NCI-H1092 (cell line): ENCODE results near the gene JMJD8.

Experiments used
- DNase-seq: peaks from one replicate; lab custom pipeline; 2025; lab: John Stamatoyannopoulos, UW

Gene JMJD8

GRCh38 chr16:660132-660458, 24.0 kb downstream of the JMJD8 start:
- no peak for DNase-seq

DNA sequence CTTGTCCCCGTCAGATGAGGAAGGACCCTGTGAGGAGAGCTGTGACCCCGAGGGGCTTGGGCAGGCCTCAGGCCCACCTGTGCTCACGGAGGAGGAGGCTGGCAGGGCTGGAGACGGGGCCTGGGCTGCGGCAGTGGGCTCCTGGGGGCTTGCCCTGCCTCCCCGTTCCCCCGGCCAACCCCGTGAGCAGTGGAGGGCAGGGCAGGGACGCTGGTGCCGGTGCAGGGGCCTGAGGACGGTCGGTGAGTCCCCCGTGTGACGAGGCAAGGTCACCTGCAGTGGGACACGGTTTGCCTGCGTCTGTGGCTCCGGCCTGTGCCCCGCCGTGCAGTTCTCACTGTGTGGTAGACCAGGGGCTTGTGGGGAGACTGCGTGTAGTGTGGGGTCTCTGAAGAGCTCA, 24.5 kb downstream of the JMJD8 start:
- DNase-seq: no peak

GRCh38 chr16:658679-659571, 25.2 kb downstream of the JMJD8 start:
- DNase-seq: no peak

DNA sequence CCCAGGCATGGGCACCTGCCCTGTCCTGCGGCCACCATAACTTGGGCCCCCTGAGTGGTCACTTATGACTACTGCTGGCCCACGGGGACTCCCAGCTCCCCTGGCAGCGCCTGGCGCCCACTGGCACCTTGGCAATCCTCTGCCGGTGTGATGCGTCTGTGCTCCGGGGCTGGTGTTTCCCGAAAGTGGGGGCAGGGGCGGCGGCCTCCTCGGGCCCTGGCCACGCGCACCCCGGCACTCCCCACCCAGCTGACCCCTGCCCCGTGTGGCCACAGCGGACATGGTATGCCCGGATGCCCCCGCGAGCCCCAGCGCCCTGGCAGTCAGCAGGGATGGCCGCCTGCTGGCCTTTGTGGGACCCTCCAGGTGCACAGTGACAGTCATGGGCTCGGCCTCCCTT, 26.6 kb downstream of the JMJD8 start:
- no peak for DNase-seq

DNA sequence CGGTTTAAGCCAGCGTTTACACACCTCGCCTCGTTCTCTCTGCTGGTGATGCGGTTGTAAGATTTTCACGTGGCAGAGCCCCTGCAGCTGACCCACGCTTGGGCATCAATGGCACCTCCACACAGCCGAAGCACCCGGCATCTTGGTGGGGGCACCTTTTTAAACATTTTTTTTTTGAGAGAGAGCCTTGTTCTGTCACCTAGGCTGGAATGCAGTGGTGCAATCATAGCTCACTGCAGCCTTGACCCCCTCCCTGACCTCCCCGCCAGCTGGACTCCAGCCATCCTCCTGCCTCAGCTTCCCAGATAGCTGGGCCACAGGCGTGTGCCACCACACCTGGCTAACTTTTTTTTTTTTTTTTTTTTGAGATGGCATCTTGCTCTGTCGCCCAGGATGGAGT, 30.1 kb downstream of the JMJD8 start:
- no peak for DNase-seq

DNA sequence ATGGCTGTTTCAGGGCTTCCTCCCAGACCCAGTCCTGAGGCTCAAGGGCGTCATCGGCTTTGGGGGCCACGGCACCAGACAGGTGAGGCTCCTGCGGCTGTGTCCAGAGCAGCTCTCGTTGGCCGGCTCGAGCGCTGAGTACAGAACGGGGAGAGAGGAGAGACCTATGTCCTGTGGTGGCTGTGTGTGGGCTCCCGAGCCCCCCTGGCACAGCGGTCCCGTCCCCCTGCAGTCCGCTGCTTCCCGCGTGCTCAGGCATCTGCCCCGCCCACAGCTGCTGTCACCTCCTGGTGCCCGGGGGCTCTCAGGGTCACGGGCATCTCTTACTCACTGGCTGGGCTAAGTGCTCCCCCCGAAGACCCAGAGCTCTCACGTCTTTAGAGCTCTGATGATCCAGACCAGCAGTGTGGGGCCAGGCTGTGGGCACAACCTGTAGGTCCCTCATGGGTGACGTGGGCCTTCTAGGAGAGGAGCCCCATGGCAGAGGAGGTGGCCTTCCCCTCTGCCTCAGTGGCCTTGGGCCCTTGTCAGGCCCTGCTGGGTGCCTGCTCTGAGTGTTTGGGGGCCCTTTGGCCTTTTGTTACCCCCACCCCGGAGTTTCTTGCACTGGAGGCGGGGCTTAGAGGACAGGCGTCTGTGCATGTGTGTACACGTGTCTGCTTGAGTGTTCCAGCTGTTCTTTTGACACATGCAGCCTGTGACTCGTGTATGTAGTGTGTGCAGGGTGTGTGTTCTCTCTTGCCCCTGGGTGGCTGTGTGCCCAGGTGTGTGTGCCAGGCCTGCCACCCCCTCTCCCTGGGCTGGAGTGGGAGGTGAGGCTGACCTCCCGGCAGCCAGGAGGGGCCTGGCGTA, 31.5 kb downstream of the JMJD8 start:
- DNase-seq: no peak

GRCh38 chr16:651844-652243, 32.3 kb downstream of the JMJD8 start:
- DNase-seq: no peak

DNA sequence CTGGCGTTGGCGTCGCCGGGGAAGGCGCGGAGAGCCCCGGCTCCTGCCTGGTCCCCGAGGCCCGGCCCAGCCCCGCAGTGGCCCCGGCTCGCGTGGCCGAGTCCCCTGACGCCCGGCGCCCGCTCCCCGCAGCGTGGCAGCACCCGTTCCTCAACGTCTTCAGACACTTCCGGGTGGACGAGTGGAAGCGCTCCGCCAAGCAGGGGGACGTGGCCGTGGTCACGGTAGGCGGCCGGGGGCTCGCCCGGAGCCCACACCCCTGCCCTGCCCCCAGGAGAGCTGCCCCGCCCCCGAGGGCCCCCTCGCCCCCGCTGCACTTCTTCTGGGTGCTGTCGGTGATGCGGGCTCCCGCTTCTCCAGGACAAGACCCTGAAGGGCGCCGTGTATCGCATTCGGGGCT, 34.5 kb downstream of the JMJD8 start:
- no peak for DNase-seq

GRCh38 chr16:648781-649589, 35.1 kb downstream of the JMJD8 start, which contains the start of gene WDR90:
TSS of gene WDR90 (plus strand) at chr16:649365. CDS start at chr16:649417, 52 bp downstream.
- peak; percentile 90 for DNase-seq

DNA sequence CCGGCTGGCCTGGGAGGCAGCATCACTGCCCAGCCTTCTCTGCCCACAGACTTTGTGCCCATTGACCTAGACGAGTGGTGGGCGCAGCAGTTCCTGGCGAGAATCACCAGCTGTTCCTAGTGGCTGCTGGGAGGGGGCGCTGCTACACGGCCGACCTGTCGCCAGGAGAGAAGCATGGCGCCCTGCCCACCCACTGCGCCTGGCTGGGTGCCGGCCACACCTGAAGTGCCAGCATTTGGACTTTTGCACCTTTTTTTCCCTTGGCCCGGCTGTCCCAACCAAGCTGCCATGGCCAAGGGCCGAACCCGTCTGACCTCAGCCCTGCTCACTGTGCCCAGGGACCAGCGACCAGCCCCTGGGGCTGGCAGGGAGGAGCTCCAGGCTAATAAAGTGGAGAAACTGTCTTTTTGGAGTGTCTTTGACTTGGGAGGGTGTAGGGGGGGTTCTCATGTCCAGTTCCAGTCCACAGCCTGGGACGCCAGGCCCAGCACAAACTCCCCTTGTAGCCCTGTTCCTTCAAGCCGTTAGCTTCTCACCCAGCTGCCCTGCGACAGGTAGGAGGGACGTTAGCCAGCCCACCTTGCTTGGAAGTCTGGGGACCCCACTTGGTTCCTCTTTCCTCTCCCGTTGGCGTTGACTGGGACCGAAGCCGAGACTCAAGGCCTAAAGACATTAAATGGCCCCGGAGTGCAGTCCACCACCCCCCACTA, 35.9 kb downstream of the JMJD8 start:
- peak; percentile 23 for DNase-seq

DNA sequence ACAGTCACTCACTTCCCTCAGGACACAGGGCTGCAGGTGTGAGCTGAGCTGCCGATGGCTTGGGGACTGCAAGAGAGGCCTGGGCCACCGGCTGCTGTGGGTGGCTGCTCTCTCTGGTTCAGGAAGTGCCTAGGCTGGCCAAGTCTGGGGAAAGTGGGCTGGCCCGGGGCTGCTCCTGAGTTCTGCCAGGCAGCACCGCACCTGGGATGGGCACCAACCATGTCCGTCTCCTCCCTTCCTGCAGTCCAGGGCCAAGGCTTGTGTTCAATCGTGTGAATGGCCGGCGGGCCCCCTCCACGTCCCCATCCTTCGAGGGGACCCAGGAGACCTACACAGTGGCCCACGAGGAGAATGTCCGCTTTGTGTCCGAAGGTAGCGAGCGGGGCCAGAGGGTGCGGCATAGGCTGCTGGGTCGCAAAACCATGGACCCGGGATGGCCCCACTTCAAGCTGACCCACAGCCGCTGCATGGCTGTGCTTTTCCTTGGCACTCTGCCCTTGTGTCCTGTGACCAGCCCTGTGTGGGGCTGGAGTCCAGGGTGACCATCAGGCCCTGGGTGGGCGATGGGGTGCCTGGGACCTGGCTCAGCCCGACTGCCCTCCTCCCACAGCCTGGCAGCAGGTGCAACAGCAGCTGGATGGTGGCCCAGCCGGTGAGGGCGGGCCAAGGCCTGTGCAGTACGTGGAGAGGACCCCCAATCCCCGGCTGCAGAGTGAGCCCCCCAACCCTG, 36.8 kb downstream of the JMJD8 start:
- DNase-seq: no peak

DNA sequence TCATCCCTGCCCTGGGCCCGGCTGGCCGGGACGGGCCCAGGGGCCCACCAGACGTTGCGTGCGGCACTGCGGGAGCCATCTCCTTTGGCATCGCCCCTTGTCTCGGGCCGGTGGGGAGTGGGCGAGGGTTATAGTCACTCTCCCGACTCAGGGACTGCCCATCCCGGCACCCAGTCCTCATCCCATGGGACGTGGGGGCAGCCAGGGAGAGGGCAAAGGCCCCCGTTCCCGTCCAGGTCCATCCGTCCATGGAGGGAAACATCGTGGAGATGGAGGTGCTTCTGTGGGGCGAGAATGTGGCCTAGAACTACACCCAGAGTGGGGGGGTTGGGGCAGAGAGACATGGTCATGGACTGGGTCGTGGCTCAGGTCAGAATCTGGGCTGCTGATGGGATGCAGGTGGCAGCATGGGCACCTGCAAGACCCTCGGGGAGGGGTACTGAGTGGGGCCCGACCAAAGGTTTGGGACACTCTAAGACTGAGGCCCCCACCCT, 37.4 kb downstream of the JMJD8 start:
- no peak for DNase-seq

GRCh38 chr16:645852-646678, 38.1 kb downstream of the JMJD8 start:
- DNase-seq: no peak

DNA sequence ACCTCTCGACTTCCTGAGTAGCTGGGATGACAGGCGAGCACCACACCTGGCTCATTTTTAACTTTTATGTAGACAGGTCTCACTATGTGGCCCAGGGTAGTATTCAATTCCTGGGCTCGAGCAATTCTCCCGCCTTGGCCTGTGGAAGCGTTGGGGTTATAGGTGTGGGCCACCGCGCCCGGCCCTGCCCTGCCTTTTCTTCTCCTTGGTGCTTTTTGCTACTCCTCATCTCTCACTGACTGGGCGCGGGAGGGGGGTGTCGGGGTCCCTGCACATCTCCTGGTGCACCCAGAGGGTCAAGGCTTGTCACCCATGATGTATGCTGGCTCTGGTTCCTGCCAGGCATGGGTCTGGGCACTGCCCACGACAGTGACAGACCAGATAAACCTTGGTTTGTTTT, 39.6 kb downstream of the JMJD8 start:
- no peak for DNase-seq

- no peak for DNase-seq
Measured at GRCh38 chr16:643050-643368, 41.1 kb downstream of the JMJD8 start.

DNA sequence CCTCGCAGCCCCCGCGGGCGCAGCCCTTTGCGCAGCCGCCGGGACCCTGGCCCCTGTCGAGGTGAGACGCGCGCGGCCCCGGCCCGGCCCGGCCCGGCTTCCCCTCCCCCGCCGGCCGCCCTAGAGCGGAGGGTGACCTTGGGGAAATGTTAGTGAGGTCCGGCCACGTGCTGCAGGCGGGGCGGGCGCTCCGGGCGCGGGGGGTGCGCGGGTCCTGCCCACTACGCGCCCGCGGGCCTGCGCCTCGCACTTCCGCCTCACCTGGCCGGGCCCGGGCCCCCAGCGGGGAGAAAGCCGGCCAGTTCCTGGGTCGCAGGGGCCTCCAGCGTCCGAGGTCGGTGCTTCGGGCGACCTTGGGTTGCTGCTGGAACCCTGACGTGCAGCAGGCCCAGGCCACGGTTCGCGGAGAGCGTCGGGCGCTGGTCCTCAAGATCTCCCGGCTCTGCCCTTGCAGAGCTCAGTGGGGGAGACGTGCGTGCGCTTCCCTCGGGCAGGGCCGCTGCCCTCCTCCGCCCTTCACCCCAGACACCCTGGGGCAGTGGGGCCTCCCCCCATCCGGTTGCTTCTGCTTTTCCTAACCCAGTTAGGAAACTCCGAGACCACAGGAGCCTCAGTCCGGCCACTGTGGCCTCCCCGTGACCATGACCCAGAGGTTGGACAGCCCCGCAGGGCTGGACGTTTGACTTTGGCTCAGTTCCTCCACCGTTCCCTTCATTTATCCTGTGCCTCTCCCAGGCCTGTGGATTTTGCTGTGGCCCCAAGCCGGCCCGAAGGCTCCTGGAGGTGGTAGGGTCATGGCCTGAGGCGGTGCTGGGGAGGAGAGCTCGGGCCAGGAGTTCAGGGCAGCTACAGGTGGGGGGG, 41.7 kb downstream of the JMJD8 start:
- no peak for DNase-seq

DNA sequence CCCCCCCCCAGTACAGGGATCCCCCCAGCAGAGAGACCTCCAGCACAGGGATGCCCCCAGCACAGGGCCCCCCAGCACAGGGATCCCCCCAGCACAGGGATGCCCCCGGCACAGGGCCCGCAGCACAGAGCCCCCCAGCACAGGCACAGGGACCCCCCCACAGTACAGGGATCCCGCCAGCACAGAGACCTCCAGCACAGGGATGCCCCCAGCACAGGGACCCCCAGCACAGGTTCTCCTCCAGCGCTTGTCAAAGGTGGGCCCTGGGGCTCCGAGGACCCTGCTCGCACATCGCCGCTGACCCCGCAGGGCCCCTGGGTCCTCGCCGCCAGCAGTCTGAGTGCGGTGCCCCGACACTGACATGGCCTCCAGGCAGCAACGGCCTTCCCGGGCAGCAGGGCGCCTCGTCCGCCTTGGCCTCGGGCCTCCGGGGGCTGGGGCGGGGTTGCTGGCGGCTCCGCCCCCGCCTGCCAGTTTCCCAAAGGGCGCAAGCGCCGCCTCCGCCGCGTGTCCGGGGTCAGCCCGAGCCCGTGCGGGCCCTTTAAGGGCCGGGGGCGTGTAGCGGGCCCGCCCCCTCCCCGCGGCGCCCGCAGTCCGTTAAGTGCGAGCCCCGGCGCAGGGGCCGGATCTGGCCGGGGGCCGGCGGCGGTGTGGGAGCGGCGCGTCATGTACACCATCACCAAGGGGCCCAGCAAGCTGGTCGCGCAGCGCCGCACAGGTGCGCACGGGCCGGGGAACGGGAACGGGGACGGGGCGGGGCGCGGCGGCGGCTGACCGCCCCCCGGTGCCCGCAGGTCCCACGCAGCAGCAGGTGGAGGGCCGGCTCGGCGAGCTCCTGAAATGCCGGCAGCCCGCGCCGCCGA, 42.6 kb downstream of the JMJD8 start, which contains the start of gene MCRIP2:
Gene MCRIP2 (plus strand): TSS at position 503 of the 863 bp plus-strand sequence. CDS start 164 bp downstream, at position 667.
- DNase-seq: peak; percentile 43

DNA sequence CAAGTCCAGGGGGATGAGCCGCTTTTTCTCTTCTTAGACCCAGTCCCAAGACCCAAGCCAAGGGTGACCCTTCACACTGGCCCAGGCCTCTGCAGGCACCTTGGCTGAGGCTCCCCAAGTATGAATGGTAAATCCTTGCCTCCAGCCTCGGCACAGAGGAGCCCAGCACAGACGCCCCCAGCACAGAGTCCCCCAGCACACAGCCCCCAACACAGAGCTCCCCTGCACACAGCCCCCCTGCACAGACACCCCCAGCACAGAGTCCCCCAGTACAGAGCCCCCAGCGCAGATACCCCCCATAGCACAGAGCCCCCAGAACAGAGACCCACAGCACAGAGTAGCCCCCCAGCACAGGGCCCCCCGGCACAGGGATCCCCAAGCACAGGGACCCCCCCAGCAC, 43.5 kb downstream of the JMJD8 start:
- no peak for DNase-seq
